HG03558 (cell line): ENCODE results near the gene CTSZ.
"Not testable (repeated sequence)": the region's sequence is repeated elsewhere in the genome, so short reads cannot be mapped to it uniquely, and the experiment has no call there.

Experiments
- ATAC-seq: cut with Tn5 transposase; IDR thresholded peaks from one replicate; pipeline ENCODE4 v1.9.1; 2021; ENCODE audit warnings: moderate number of reproducible peaks; ENCODE audit not compliant: unreplicated experiment; ENCODE audit errors: extremely low read depth

CTSZ gene

DNA sequence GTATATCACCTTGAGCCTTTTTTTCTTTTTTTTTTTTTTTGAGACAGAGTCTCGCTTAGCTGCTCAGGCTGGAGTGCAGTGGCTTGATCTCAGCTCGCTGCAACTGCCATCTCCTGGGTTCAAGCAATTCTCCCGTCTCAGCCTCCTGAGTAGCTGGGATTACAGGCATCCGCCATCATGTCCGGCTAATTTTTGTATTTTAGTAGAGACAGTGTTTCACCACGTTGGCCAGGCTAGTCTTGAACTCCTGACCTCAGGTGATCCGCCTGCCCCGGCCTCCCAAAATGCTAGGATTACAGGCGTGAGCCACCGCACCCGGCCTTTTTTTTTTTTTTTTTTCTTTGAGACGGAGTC is 24.0 kb downstream of the CTSZ start:
- not testable (repeated sequence) for ATAC-seq

DNA sequence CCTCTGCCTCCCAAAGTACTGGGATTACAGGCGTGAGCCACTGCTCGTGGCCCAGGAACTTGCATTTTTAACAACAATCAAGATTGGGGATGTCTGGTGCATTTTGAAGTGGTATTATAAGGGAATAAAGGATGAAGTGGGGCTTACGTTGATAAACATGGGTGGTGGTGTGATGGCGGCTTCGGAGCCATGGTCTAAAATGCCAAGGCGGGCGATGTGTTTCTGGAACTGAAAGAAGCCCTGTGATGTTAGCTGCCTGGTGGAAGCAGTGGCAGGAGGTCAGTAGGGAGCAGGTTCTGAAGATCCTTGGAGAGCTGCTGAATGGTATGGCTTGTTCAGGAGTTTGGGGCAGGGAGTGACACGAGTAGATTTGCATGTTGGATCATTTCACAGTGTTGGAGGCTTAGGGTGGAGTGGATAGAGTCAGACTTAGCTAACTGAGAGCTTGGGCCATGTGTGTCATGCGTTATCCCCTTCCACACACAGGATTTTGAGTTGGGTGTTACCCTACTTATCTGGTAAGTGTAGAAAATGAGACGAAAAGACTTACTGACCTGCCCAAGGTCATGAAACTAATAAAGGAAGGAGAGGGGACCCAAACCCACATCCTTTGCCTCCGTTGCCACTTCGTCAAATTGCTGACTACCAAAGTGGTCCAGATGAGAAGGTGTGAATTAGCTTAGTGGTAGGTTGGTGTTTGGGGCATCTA is 24.5 kb downstream of the CTSZ start:
- ATAC-seq, result no peak

DNA sequence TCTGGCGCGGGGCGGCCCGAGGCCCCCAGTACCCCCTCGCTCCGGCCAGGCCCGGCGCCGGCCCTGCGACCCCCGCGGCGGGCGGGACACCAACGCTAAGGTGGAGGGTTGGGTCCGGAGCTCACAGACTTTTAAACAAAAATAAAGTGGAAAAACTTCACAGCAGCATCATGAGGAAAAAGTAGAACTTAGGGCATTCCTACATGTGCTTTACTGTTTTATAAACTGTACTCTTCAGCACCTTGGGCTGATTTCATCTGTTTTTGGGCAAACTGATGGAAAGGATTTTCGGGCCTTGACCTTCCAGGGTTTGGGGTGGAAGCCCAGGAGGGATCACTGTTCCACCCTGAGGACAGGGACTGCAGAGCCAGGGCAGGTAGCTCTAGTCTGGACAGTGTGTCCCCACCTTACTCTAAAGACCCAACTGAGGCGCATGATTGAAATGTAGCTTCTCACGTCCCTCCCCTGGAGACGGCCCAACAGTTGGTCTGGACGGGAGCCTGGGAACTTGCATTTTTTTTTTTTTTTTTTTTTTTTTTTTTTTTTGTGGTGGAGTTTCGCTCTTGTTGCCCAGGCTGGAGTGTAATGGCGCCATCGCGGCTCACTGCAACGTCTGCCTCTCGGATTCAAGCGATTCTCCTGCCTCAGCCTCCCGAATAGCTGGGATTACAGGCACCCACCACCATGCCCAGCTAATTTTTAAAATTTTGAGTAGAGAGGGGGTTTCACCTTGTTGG is 25.3 kb downstream of the CTSZ start:
- ATAC-seq, result peak; percentile 12

DNA sequence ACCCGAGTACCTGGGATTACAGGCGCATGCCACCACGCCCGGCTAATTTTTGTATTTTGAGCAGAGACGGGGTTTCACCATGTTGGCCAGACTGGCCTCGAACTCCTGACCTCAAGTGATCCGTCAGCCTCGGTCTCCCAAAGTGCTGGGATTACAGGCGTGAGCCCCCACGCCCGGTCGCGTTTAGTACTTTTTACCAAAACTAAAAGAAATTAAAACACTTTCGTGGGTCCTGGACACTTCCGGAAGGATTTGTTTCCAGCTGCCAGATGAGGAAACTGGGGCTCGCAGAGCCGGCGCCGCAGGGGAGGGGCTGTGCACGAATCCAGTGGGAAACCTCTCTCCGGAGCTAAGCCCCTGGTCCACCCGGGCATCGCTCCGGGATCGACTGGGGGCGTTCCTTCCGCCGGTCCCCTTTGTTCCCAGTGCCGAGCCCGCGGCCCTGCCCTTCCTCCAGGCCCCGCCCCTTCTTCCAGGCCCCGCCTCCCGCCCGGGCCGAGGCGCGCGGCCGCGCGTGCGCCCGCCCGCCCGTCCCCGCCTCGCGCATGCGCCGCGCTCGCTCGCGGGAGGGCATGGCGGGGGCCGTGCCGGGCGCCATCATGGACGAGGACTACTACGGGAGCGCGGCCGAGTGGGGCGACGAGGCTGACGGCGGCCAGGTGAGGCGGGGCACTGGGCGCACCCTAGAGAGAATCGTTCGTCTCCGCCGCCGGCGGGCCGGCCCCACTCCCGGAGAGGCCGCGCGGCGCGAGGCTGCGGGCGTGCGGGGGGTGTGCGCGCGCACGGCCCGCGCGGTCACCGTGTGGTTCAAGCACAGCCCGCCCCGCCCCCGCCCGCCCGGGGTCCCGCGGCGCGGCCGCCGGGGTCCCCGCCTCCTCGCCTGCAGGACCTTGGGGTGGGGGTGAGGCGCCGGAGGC is 26.1 kb downstream of the CTSZ start, which contains the start of gene NELFCD:
TSS of gene NELFCD (plus strand) at position 546 of the 917 bp plus-strand sequence. CDS start at position 600, 54 bp downstream.
- ATAC-seq, result peak; percentile 40

DNA sequence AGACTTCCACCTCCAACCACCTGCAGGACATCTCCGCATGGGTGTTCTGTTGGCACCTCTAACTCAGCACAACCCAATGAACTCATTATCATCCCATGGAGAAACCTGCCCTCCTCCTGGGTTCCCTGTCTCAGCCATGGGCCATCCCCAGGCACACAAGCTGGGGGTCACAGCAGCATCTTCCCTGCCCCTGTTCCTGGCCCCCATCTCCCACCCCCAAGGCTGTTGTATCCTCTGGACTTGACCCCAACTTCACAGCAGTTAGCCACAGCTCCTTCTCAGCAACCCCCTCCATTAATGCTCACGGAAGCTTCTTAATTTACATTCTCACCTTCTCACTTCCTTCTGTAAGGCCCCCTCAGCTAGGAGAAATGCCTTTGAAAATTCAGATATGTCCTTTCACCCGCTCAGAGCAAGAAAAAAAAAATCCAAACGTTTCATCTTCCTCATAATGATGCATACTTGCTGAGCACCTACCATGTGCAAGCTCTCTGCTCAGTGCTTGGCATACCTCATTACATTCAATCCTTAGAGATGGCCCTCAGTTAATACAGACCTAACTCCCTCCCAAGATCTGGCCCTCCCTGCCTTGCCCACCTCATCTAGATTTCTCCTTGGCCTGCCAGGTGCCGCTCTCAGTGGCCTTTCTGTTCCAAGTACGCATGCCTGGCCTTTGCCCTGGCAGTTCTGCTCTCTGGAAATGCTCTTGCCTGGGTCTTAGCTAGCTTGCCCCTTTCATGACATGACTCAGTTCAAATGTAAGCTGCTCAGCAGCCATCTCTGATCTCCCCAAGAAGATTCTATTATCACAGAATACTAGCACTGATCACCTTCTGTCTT is 28.5 kb downstream of the CTSZ start:
- ATAC-seq, result no peak

DNA sequence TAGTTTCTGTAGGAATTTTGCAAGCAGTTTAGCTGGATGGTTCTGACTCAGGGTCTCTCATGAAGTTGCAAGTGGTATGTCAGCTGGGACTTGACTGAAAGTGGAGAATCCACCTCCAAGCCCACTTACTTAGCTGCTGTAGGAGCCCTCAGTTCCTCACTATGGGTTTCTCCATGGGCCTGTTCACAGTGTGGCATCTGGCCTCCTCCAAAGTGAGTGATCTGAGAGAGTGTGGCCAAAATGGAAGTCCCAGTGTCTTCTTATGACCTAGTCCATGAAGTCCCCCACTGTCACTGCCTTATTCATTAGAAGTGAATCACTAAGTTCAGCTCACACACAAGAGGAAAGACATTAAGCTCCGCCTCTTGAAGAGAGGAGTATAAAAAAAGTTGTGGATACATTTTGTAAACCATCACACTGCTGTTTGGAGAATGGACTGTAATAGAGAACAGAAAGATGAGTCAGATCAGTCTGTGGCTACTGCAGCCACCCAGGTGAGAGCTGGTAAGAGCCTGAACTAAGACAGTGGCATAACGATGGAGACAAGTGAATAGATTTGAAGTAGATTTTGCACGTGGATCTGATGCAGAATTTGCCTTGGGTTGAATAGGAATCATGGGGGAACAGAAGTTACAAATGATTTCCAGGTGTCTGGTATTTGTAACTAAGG is 30.9 kb downstream of the CTSZ start:
- ATAC-seq, result peak; percentile 32

DNA sequence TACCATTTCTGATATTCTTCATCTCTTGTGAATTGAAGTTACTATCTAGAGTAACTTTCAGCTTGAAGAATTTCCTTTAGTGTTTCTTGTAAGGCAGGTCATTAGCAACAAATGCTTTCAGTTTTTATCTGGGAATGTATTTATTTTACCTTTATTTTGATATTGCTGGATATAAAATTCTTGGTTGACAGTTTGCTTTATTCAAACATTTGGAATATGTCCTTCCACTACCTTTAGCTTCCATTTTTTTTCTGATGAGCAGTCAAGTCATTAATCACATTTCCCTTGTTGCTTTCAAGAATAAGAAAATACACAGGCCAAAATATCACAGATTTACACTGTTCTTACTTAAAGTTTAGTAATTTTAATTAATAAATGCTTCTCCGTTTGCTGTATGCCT is 31.7 kb downstream of the CTSZ start:
- ATAC-seq, result no peak

DNA sequence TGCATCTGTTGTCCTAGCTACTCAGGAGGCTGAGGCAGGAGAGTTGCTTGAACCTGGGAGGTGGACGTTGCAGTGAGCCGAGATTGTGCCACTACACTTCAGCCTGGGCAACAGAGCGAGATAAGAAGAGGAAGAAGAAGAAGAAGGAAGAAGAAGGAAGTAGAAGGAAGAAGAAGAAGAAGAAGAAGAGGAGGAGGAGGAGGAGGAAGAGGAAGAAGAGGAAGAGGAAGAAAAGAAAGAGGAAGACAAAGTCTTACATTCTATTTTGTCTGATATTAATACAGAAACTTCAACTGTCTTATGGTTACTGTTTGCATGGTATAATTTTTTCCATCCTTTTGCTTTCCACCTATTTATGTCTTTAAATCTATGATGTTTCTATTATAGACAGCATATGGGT is 33.2 kb downstream of the CTSZ start:
- no peak for ATAC-seq

DNA sequence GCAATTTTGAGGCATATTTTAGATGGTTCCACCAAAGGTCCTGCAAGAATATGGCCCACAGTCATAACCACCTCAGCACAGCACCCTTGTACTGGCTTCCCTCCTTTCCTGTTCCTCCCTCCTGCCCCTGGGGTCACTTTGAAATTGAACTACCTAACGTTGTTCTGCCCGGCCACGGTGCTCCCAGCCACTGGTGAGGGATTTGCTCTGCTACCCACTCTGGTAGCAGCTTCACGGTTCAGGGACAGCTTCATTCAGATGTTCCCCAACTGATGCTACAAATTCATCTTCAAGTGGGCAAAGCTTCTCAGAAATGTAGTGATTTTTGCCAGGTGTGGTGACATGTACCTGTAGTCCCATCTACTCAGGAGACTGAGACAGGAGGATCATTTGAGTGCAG is 33.9 kb downstream of the CTSZ start:
- ATAC-seq, result no peak

DNA sequence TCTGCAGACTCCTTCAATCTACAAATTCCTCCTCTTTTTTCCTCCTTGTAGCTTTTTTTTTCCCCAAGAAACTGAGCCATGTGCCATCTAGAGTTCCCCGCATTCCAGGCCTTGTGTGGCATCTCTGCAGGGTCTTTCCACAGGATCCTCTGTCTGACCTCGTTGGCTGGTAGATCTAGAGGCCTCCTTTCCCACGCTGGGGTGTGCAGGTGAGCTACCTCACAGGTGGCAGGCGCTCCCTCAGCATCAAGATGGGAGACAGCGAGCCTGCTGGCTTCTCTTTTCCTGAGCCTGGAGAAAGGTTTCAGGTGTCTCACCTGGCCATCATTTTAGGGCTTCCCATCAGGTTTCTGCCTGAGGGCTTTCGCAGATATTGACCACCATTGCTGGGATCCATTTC is 35.6 kb downstream of the CTSZ start:
- no peak for ATAC-seq

DNA sequence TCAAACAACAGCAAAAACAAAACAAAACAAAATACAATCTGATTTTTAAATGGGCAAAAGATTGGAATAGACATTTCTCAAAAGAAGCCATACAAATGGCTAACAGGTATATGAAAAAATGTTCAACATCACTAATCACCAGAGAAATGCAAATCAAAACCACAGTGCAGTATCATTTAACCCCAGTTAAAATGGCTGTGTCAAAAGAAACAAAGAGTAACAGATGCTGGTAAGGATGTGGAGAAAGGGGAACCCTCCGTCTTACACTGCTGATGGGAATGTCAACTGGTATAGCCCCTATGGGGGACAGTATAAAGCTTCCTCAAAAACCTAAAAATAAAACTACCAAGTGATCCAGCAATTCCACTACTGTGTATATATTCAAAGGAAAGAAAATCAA is 36.9 kb downstream of the CTSZ start:
- no peak for ATAC-seq

DNA sequence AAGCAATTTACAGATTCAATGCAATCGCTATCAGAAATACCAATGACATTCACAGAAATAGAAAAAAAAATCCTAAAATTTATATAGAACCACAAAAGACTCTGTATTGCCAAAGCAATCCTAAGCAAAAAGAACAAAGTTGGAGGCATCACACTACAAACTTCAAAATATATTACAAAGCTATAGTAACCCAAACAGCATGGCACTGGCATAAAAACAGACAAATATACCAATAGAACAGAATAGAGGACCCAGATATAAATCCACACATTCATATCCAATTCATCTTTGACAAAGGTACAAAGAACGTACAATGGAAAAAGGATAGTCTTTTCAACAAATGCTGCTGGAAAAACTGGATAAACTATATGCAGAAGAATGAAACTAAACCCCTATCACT is 37.6 kb downstream of the CTSZ start:
- ATAC-seq, result no peak

DNA sequence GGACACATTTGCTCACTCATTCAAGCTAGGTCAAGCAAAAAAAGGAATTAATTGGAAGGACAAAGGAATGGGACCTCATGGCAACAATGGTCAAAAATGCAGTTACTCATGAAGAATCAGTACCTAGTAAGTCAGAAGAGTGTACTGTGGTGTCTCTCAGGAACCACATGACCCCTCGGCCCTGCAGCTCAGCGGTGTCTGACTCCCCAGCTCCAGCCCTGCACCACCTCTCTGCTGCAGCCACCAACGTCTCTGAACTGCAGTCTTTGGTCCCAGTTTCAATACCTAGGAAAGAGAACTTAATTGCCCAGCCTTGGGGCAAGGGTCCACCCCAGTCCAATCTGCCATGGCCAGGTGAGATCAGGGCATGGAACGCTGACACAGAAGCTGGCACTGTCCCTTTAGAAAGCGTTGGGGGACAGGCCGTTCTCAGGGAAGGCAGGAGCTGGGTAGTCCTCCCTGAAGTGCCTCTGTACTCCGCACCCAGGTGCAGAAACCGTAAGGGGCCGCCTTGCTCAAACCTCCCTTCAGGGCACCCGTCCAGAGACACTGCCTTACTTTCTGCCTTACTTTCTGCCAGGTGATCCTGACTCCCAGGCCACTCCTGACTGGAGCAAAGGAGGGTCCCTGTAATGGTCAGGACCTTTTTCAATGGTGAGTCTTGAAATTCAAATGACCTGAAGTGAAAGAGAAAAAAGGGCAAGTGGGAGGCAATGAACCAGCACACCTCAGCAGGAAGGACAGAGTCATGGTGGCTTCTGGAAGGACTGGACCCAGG is 39.2 kb downstream of the CTSZ start:
- no peak for ATAC-seq

DNA sequence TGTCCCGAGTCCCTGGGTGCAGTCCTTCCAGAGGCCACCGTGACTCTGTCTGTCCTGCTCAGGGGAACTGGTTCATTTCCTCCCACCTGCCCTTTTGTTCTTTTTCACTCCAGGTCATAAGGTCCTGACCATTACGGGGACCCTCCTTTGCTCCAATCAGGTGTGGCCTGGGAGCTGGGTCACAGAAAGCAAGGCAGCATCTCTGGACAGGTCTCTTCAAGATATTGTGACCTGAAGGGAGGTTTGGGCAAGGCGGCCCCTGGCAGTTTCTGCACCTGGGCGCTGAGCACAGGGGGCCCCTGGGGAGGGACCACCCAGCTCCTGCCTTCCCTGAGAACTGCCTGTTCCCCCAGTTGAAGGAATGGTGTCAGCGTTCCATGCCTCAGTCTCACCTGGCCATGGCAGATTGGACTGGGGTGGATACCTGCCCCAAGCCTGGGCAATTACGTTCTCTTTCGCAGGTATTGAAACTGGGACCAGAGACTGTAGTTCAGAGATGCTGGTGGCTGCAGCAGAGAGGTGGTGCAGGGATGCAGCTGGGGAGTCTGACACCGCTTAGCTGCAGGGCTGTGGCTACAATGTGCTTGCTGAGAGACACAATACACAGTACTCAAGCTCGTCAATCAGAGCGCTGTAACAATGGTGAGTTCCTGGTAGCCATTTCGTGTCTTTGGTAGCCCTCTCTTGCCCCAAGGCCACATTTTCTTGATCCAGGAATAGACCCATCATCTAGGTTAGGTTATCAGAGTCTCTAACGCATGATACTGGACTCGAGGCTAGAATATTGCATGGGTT is 41.6 kb downstream of the CTSZ start:
- no peak for ATAC-seq

DNA sequence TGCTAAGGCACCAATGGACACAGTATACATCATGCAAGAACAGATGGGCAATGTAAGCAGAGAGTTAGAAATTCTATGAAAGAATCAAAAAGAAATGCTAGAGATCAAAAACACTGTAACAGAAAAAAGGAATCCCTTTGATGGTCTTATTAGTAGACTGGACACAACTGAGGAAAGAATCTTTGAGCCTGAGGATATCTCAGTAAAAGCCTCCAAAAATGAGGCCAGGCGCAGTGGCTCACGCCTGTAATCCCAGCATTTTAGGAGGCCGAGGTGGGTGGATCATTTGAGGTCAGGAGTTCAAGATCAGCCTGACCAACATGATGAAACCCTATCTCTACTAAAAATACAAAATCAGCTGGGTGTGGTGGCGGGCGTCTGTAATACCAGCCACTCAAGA is 43.1 kb downstream of the CTSZ start:
- not testable (repeated sequence) for ATAC-seq

DNA sequence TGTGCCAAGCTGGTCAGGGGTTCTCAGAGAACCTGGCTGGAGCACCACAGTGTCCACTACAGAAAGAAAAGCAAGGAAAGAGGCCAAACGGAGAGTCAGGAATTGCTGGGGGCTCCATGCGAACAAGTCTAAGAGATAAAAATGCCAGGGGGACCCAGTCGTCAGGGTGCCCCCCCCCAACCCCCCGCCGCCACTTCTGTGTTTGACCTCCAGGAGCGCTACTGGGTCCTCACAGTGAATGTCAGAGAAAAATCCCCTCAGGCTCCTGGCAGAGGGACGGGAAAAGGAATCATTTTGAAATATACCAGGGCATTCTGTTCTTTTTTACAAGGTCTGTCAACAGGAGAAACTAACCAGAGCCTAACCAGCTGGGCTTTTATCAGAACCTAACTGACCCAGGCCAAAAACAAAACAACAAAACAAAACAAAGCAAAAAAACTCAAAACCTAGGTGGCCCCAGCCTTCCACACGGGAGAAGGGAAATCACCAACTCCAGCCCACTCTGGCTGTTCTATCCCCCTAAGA is 43.9 kb downstream of the CTSZ start:
- ATAC-seq, result no peak

DNA sequence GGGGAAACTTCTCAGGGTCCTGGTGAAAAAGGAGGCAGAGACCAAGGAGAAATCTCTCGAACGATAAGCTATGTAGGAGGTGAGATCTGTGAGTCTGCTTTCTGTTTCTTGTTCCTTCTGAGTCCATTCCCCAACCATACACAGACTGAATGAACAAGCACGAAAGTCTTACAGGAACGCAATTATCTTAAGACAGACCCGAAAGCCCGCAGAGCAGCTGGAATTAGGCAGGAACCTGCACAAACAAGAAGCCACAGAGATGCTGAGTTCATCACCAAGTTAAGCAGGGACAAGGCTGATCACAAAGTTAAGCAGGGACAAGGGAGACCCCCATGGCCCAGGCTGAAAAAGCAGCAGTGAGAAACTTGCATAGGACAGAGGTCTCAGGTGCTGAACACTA is 47.4 kb downstream of the CTSZ start:
- ATAC-seq, result no peak

DNA sequence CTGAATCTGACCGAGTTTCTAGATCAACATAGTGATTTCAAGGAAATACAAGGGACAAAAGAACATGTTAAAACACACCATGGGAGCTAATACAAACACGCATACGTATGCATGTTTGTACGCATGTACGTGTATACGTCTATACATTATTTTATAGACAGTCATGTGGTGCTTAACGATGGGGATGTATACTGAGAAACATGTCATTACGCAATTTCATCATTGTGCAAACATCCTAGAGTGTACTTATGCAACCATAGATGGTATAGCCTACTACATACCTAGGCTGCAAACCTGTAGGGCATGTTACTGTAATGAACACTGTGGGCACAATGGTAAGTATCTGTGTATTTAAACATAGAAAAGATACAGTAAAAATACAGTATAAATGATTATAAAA is 51.0 kb downstream of the CTSZ start:
- no peak for ATAC-seq
